Gastroesophageal sphincter (tissue), 4 donors: ENCODE measurements around the gene BCL2L13. TPM values are rescaled to one million over a fixed set of nuclear protein-coding genes. Genes with fewer than 3 reads are reported as not detected.

Experiments
- ATAC-seq: fragments of 150-250 bp; one replicate; pipeline ENCODE4 v1.9.1; 2016; ENCODE audit warnings: mild to moderate bottlenecking, moderate library complexity
- H3K27ac ChIP-seq, 4 donors: fragments of 200-600 bp; sonication (generic) in 3 of 4; 1 replicate in 3 of 4; 2 replicates in 1 of 4; pipeline ENCODE4 v1.5.1; 2016 to 2019
- H3K27me3 ChIP-seq: fragments of 200-600 bp; sonication (generic); one replicate; pipeline ENCODE4 v1.5.1; 2019
- H3K36me3 ChIP-seq, 2 donors: fragments of 200-600 bp; sonication (generic); one replicate each; pipeline ENCODE4 v1.5.1; 2019; ENCODE audit warnings: control low read depth in 1 of 2
- H3K4me1 ChIP-seq, 3 donors: fragments of 200-600 bp; sonication (generic); 1 replicate in 2 of 3; 2 replicates in 1 of 3; pipeline ENCODE4 v1.5.1; 2016 to 2019; ENCODE audit warnings: control low read depth in 2 of 3
- H3K4me3 ChIP-seq, 2 donors: fragments of 200-600 bp; sonication (generic); one replicate each; pipeline ENCODE4 v1.5.1; 2019; ENCODE audit warnings: mild to moderate bottlenecking in 1 of 2, moderate library complexity in 1 of 2
- H3K9me3 ChIP-seq, 3 donors: fragments of 200-600 bp; sonication (generic); one replicate each; pipeline ENCODE4 v1.5.1; 2017 to 2019; ENCODE audit warnings: control low read depth in 2 of 3
- CTCF ChIP-seq, 4 experiments: fragments of 200-600 bp in 2 of 4; fragments of 450-650 bp in 2 of 4; sonication (generic) in 1 of 4; IDR thresholded peaks; one replicate each; pipeline ENCODE4 v1.5.1; 2017 to 2019; ENCODE audit warnings: antibody characterized with exemption in 4 of 4, mild to moderate bottlenecking in 2 of 4, moderate library complexity in 2 of 4
- EP300 ChIP-seq: sonication (generic); formaldehyde crosslinking; IDR thresholded peaks from one replicate; pipeline ENCODE4 v1.6.1; 2017; ENCODE audit warnings: antibody characterized with exemption, mild to moderate bottlenecking
- POLR2A ChIP-seq, 2 donors: fragments of 450-650 bp; IDR thresholded peaks; one replicate each; pipeline ENCODE4 v1.6.1; 2017; ENCODE audit warnings: antibody characterized with exemption in 2 of 2, mild to moderate bottlenecking in 2 of 2, moderate library complexity in 1 of 2
- POLR2AphosphoS5 ChIP-seq: sonication (generic); formaldehyde crosslinking; IDR thresholded peaks from one replicate; pipeline ENCODE4 v1.6.1; 2017; ENCODE audit warnings: antibody characterized with exemption
- WGBS, 2 donors: methylation state at CpG; one replicate each; pipeline ENCODE4 v1.1.5; 2018; ENCODE audit warnings: low coverage in 1 of 2; 5-methylcytosine and 5-hydroxymethylcytosine counted together
- total RNA-seq, 4 donors: library from RNA; depleted of rRNA; stranded (reverse); fragments of >200 nt; gene quantifications; one replicate each; pipeline ENCODE4 v1.1.0, GENCODE V29; 2016

Gene BCL2L13
- total RNA-seq, 4 donors from 2014 or later, result 68.5 to 193 (median 131) TPM

- no peaks in the 10 kb centered on the region for H3K4me1 ChIP-seq
- H3K27me3 ChIP-seq, result no peaks in the 10 kb centered on the region
- H3K4me3 ChIP-seq, result no peak overlapping the region
- TF ChIP-seq POLR2A (IDR thresholded peaks at IDR 0.05), result no peak
- TF ChIP-seq CTCF (IDR thresholded peaks at IDR 0.05), result no peak
- no peak for TF ChIP-seq EP300
- TF ChIP-seq POLR2AphosphoS5, result no peak
- H3K27ac ChIP-seq, result no peak overlapping the region
- 75 to 76% methylated on average over 1 of the region's 1 CpG for WGBS, 2 donors
- no peaks in the 10 kb centered on the region for H3K9me3 ChIP-seq
- ATAC-seq, result no peak
- H3K36me3 ChIP-seq, result peaks cover 0 to 3% of the 10 kb centered on the region in 2 donors
These were observed 10.0 kb downstream of the BCL2L13 start for GRCh38 chr22:17648569-17648968.

- no peaks in the 10 kb centered on the region for H3K27me3 ChIP-seq
- ATAC-seq, result no peak
- H3K4me3 ChIP-seq, result no peak overlapping the region
- 100% methylated on average over 1 of the region's 3 CpGs; no CpG with 5 or more reads in 1 of the 2 donors for WGBS, 2 donors
- H3K4me1 ChIP-seq, result no peaks in the 10 kb centered on the region
- H3K36me3 ChIP-seq, result peaks cover 0 to 40% of the 10 kb centered on the region in 2 donors
- no peaks in the 10 kb centered on the region for H3K9me3 ChIP-seq
- H3K27ac ChIP-seq, result no peak overlapping the region
- TF ChIP-seq POLR2A (IDR thresholded peaks at IDR 0.05), result no peak
These were observed 16.7 kb downstream of the BCL2L13 start for GRCh38 chr22:17655289-17655688.

- ATAC-seq, result no peak
- H3K27ac ChIP-seq, result no peak overlapping the region
- no peak overlapping the region for H3K4me3 ChIP-seq
- no peaks in the 10 kb centered on the region for H3K9me3 ChIP-seq
- H3K27me3 ChIP-seq, result no peaks in the 10 kb centered on the region
- H3K4me1 ChIP-seq, result no peaks in the 10 kb centered on the region
- TF ChIP-seq POLR2AphosphoS5 (no peak), CTCF (IDR thresholded peaks at IDR 0.05) (no peak), POLR2A (IDR thresholded peaks at IDR 0.05) (no peak), EP300 (no peak)
- WGBS, 2 donors, result 88 to 95% methylated on average over 6 to 8 of the region's 10 CpGs
- H3K36me3 ChIP-seq, result peaks cover 0 to 54% of the 10 kb centered on the region in 2 donors
These were observed 18.4 kb downstream of the BCL2L13 start for GRCh38 chr22:17656870-17657395.

GRCh38 chr22:17664414-17665055 lies 26.0 kb downstream of the BCL2L13 start:
- no peak for ATAC-seq
- H3K27ac ChIP-seq, result no peak overlapping the region
- no peaks in the 10 kb centered on the region for H3K4me1 ChIP-seq
- no peaks in the 10 kb centered on the region for H3K9me3 ChIP-seq
- 100% methylated on average over 2 of the region's 6 CpGs; no CpG with 5 or more reads in 1 of the 2 donors for WGBS, 2 donors
- H3K4me3 ChIP-seq, result no peak overlapping the region
- no peaks in the 10 kb centered on the region for H3K27me3 ChIP-seq
- peaks cover 0 to 69% of the 10 kb centered on the region in 2 donors for H3K36me3 ChIP-seq
- no peak for TF ChIP-seq POLR2AphosphoS5
- TF ChIP-seq CTCF (IDR thresholded peaks at IDR 0.05), result no peak
- TF ChIP-seq POLR2A (IDR thresholded peaks at IDR 0.05), result no peak
- no peak for TF ChIP-seq EP300

- peaks cover 0 to 66% of the 10 kb centered on the region in 2 donors for H3K36me3 ChIP-seq
These were observed 26.7 kb downstream of the BCL2L13 start for GRCh38 chr22:17665248-17665647.

More at GRCh38 chr22:17665248-17665647, 26.7 kb downstream of the BCL2L13 start:
- no peak for ATAC-seq
- no peak overlapping the region for H3K27ac ChIP-seq
- no peak for TF ChIP-seq POLR2AphosphoS5
- no peak for TF ChIP-seq CTCF (IDR thresholded peaks at IDR 0.05)
- TF ChIP-seq EP300, result no peak
- no peak for TF ChIP-seq POLR2A (IDR thresholded peaks at IDR 0.05)
- no peak overlapping the region for H3K4me3 ChIP-seq
- H3K9me3 ChIP-seq, result no peaks in the 10 kb centered on the region
- WGBS, 2 donors, result 90 to 100% methylated on average over 2 to 3 of the region's 3 CpGs
- H3K27me3 ChIP-seq, result no peaks in the 10 kb centered on the region
- no peaks in the 10 kb centered on the region for H3K4me1 ChIP-seq
